AG09319 (cell line): Measurements from ENCODE around the gene TMEM178B.

ENCODE experiments used
- DNase-seq: peaks from one replicate; pipeline ENCODE4 v3.0.0-alpha.2; 2010; ENCODE audit warnings: low read depth; ENCODE audit errors: extremely low read depth
- CTCF ChIP-seq: IDR thresholded peaks from 2 replicates; pipeline ENCODE4 v1.5.1; 2011; ENCODE audit warnings: low read depth, mild to moderate bottlenecking, inconsistent platforms, low read length, moderate library complexity

The TMEM178B gene

GRCh38 chr7:141232286-141233051 lies 158.6 kb downstream of the TMEM178B start:
- no peak for TF ChIP-seq CTCF
- no peak for DNase-seq

DNA sequence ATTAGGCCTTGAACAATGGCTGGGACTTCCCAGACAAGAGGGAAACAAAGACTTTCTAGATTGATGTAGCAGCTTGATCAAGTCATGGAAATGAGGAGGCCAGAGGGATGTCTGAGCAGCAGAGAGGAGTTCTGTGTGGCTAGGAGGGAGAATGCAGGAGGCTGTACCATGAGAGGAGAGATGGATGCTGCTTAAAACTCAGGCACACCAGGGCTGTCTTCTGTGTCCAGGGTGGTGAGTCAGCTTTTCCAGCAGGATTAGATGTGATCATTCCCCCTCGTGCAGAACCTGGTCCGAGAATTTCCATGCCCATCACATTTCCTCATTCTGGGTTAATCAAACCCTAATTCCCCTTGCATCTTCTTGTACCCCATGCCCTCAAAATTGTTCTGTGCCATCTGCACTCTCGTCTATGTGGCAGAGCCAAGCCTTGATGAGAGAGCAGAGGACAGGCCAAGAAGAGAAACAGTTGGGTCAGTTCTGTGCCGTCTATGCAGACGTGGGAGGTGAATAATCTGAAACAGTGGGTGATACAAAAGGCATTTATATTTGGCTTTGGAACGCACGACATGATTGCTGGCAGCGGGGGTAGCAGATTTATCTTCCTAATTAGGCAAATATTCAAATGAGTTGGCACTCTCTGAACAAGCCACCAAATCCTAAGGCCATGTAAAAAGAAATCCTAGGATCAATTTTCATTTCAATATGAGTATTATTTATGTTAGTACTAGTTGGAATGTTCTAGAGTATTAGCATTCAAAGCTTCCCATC lies 160.7 kb downstream of the TMEM178B start:
- DNase-seq: no peak
- TF ChIP-seq CTCF: no peak

DNA sequence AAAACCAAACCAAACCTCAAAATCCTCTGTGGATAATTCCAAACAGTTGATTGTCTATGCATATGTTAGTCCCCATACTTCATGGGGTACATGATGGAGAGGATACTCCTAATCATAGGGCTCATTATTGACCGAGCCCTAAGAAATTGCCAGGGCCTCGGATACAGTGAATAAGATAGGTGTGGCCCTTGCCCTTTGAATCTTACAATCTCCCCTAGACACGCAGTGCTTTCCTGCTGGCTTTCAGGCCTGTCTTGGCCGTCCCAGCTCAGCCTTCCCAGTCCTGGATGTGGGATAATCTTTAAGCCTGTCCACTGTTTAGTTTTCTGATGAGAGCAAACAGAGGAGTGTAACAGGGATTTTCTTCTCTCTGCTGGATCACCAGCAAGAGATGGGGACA lies 161.8 kb downstream of the TMEM178B start:
- no peak for DNase-seq
- TF ChIP-seq CTCF: no peak

- no peak for DNase-seq
- no peak for TF ChIP-seq CTCF
Observed at GRCh38 chr7:141238596-141239243, 164.9 kb downstream of the TMEM178B start.

- TF ChIP-seq CTCF: no peak
- DNase-seq: no peak
Observed at GRCh38 chr7:141239661-141240060, 165.8 kb downstream of the TMEM178B start.

GRCh38 chr7:141242568-141242967 lies 168.7 kb downstream of the TMEM178B start:
- DNase-seq: no peak
- no peak for TF ChIP-seq CTCF

DNA sequence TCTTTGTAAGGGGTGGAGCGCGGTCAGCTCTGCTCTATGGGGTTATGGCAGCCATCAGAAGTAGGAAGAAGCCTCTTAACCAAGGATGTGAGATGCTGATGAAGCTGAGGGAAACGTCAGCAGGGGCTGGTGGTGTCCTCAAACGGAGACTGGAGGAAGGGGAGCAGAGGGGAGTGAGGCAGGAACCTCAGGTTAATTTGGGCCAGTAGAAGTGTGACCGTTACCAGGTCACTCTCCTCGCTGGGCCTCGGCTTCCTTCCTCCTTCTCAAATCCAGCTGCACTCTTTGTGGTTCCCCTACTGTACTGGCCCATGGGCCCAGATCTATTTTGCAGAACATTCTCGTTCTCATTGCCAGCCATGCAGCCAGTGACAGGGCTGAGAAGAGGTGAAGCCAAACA lies 169.5 kb downstream of the TMEM178B start:
- no peak for DNase-seq
- TF ChIP-seq CTCF: no peak
